ENCODE results near the gene NRXN3.

NRXN3 gene

GRCh38 chr14:79186523-79186922 is 1016.4 kb downstream of the NRXN3 start:
- DNase-seq = no peak

DNA sequence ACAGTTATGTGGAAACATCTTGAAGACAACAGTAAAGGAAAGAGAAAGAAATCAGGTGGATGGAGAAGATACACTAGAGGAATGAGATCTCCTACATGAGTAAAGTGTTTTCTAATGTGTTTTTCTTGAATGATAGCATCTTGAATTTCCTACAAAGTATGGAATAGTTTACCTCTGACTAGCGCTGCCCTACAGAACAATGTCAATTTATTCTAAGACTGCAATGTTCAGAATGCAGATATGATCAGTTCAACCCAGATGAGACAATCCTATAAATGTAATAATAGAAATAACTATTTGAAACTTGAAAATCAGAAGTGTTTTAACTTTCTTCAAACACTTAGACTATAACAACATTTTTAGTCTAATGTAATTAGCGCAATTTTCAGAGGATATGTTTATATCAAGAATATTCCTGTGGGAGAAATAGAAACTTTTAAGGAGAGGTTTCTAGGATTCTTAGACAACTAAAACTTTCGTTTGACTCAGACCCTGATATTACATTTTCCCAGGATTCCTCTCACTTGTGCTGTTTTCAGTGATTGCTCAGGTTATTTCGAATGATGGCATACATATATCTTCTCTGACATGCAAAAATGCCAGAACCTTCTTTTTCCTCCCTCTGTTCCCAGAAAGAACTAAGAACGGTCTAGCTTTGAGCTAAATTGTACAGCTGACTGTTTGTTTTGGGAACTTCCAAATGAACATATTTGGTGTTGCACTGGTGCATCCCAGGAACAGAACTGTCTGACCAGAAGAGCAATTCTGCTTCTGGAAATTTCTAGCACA is 1023.7 kb downstream of the NRXN3 start:
- no peak for DNase-seq

GRCh38 chr14:79196216-79196615 is 1026.0 kb downstream of the NRXN3 start:
- DNase-seq = no peak

DNA sequence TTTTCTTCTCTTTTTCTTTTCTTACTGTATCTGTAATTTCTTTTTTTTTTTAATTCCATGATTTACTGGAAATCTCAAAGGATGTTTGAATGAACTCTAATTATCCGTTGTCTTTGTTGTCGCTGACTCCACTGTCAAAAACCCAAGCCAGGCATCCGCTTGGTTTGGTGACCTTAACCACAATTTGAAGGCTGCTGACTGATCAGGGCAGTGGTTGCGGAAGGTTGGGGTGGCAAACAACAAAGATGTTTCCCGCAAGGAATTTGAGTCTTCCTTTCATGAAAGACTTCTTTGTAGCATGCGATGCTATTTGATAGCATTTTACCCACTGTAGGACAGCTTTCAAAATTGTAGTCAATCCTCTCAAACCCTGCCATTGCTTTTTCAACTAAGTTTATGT is 1027.3 kb downstream of the NRXN3 start:
- DNase-seq = no peak

DNA sequence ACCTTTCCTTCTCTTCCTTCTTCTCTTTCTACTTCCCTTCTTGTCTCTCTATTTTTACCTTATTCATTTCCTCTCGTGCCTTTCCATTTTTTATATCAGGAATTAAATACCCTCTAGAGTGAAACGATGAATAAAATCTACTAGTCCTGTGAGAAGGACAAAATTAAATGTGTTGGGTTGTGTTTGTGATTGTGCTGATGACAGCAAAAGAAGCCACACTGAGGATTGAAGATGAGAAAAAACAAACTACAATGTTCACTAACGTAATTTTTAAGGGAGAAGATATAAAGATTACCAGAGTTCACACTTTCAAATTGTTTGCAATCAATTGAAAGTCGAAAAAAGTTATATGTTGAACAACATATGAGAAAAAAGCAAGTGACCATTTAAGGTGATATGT is 1029.0 kb downstream of the NRXN3 start:
- DNase-seq = no peak

DNA sequence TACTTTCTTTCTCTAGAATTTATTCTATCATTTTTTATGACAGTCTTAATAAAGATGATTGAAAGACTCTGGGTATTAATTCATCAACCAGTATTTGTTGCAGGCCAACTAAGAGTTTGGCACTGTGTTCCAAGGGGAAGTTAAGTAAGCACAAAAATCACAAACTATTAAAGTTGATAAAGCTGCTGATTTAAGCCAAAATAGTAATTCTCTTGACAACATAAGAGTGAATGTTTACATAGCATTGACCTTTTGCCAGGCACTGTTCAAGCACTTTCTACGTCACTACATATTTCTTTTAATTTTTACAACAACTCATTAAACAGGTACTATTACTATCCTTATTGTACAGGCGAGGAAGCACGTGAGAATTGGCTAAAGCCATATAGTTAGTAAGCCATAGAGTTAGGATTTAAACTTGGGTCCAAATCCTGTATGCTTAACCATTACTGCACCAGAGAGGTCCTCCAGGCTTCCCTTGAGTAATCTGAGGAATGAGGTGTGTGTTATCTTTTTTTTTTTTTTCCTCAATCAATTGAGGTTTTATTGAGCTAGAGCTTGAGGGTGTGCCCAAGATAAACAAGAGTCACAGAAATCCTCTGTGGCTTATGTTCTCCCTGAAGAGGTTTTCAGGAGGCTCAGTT is 1031.5 kb downstream of the NRXN3 start:
- no peak for DNase-seq

- no peak for DNase-seq
Observed at GRCh38 chr14:79204591-79204990, 1034.4 kb downstream of the NRXN3 start.

GRCh38 chr14:79209418-79209817 is 1039.2 kb downstream of the NRXN3 start:
- no peak for DNase-seq

DNA sequence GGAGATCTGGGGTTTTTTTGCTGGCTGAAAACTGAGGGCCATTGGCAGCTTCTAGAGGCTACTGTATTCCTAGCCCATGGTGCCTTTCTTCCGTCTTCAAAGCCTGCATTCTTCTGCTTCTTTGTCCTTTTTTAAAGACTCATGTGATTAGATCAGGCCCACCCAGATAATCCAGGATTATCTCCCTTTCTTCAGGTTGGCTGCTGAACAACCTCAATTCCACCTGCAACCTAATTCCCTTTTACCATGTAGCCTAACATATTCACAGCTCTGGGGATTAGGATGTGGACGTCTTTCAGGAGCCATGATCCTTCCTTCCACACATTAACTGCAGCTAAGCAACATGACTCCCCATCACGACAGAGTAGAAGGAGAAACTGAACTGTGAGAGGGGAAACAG is 1055.6 kb downstream of the NRXN3 start:
- no peak for DNase-seq

DNA sequence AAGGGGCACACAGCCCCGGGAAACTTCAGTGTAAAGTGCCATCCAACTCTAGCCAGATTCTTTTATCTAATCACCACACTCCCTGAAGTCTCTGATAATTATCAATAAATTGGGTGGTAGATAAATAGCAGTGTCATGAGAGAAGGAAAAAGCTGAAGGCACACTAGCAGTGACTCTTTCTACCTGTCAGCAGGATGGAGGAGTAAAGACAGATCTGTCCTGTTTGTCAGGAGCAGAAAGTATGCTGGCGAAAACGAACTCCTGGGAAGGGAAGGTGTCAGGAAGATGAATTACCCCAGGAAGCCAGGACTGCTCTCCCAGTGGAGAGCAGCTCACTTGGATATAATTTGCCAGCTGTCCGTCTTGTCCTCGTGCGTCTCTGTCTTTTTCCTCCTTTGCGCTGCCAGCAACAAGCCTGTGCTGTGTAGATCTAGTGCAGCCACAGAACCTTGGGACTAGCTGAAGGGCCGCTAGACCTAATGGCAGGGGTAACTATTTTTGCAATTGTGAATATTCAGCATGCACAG is 1059.3 kb downstream of the NRXN3 start:
- DNase-seq = no peak

DNA sequence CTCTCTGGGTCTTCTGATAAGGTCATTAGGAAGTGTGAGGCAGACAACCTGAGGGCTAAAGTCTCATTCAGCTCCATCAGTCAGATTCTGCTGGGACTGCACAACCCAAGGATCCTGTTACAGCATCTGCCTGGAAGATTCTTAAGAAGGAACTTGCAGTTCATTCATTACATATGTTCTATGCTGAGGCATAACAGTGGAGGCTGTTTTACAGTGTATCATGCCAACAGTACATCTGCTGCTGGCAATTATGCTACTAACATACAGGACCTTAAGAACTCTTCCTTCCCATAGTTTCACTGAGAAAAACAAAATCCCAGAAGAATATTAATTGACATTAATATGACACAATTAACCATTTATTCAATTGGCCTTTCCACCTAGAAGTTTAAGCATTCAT is 1072.5 kb downstream of the NRXN3 start:
- no peak for DNase-seq

- DNase-seq = no peak
Observed at GRCh38 chr14:79246173-79246572, 1076.0 kb downstream of the NRXN3 start.

DNA sequence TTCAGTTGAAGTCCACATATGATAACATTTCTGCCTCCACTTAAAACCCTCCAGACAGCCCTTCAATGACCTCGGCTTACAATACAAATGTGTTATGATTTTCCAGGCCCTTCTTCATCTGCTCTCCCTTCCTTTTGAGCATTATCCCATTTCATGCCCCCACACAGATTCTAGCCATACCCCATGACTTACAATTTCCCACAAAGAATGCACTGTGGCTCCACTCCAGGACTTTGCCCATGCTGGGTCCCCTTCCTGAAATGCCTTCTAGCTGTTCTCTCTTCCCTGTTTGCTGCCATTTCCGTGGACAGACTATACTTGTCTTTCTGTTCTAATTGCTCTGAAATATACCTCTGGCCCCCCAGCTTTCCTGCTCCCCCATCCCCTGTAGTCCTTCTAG is 1078.0 kb downstream of the NRXN3 start:
- DNase-seq = no peak

DNA sequence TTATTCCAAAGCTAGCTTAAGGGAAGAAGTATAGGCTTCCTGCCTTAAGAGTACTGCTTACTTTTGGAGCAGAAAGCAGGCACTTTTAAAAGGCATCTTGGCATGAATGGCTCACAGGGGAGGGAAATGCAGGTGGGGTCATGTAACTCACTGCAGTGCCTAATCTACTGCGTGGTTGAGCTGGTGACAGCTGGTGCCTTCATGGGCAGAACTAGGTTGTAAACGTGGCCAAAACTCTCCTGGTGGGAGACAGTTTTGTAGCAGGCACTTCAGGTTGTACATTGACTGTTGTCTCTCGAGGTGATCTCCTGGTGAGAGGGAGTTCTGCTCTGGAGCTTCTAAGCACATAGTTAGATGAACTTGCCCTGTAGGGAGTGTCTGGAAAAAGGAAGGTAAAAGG is 1078.6 kb downstream of the NRXN3 start:
- DNase-seq = no peak

DNA sequence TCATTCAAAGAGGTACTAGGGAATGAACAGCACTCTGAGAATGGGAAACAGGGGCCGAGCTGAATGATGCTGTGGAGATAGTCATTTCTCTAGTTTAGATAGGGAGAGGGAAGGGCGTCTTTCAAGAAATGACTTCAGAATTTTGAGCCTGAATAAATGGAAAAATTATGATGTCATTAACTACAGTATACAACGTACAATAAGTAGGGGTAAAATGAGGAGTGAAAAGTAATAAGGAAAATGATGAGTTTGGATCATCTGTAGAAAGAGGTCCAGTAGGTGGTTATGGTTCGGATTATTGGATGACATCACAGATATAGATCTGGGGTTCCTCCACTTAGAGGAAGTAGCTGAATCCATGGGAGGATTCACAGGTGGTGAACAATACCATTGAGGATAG is 1081.1 kb downstream of the NRXN3 start:
- DNase-seq = no peak

- DNase-seq = no peak
Observed at GRCh38 chr14:79253576-79253975, 1083.4 kb downstream of the NRXN3 start.

DNA sequence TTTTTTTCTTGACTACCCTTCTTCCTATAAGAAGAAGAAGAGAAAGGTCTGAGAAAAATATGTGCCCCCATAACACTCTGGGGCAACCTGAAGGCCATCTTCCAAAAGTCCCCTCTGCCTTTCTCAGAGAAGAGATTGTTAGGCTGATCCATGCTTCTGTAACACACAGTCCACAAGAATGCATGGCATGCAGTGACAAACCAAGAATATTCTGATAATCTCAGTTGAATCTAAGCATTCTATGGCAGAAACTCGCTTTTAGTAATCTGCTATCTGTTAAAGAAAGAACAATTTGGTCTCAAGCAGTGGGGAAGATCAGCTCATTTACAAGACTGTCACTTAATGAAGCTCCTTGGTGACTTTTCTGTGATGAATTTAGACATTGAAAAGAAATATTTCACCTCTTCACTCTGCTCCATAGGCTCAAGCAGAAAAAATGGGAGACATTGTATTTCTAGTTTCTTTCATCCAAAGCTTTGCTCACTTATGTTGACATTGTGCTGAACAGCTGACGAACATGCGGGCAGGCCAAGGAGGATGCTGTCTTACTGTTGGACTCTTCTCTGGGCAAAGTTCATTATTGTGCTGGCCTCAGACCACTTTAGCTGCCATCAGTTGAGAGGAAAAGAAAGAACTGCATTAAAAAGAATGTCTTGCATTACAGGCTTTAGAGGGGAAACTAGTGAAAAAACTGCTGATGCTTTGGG is 1084.0 kb downstream of the NRXN3 start:
- no peak for DNase-seq

- no peak for DNase-seq
Observed at GRCh38 chr14:79256380-79256779, 1086.2 kb downstream of the NRXN3 start.

DNA sequence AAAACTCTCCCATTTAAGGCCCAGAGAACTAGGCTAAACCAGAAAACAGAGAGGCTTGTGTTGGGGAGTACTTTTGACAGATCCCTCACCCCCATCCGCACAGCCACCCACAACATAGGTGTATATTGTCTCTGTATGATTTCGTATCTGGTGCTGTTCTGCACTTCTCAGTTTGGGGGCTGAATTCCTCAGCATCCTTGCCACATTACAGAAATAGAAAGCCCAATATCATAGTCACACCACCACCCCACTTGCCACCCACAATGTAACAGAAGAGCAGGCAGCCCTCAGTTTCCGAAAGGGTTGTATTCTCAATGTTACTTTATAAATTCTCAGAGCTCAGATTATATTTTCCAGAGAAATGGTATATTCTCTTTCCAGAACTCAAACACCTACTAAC is 1090.2 kb downstream of the NRXN3 start:
- DNase-seq = no peak

GRCh38 chr14:79265366-79265946 is 1095.3 kb downstream of the NRXN3 start:
- no peak for DNase-seq

DNA sequence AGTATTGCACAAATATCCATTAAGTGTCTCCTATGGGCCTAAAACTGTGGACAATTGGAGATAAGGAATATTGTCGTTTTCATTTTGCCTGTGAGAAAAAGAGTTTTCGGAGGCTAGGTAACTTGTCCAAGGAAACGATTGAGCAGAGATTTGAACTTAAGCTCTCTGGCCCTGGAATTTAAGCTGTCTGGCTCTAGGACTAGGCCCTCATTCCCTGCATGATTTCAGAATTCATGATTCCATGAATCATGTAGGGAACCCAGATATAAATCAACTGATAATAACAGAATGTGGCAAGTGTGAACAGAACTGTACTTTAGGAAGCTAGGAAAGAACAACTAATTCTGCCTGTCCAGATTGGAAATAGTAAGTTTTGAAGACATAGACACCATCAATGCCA is 1100.2 kb downstream of the NRXN3 start:
- DNase-seq = no peak

DNA sequence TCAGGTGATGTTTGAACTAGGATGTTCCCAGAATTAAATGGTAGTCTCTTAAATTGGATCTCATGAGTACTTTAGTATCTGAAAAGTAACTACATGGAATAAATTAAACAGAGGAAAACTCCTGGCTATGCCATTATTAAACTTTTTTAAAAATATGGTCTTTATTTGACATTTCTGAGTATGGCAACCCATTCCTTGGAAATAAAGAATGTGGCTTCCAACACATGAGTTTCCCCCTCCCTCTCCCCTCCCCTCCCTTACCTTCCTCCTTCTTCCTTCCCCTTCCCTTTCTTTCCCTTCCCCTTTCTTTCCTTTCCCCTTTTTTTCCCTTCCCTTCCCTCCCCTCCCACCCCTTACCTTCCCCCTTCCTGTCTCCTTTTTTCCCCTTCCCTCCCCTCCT is 1100.9 kb downstream of the NRXN3 start:
- DNase-seq = no peak

DNA sequence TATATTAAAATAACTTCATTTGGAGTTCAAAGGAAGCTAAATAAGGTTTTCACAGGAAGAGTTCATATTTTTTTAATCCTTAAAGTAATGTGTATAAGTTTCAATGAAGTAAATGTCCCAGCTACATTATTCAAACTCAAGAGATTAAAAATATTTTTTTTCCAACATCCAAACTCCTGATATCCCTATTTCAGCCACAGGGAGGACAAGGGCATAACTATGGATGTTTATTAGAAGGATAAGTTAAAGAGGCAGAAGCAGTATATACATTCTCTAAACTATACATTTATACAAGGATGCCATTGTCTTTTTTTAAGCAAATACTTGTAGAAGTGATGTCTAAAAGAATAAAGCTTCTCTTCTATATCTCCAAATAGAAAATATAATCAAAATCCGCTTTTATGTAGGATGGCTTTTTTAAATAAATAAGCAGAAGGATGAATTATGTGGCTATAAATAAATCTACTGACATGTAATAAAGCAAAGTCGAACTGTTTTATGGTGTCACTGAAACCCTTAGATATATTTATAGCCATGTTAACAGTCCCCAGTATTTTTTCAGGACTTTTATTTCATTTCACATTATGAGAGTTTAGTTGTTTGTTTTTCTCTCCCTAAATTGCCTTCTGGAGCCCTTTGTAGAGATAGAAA is 1104.6 kb downstream of the NRXN3 start:
- no peak for DNase-seq

Measured in CD4-positive, alpha-beta T cell treated with Interleukin-15 for 1 hour (primary cell).